Lower leg skin (tissue), 3 donors: ENCODE measurements around the gene DOK4.

Experiments used
- CTCF ChIP-seq, 3 donors: fragments of 450-650 bp; IDR thresholded peaks; one replicate each; pipeline ENCODE4 v1.5.1; 2016; ENCODE audit warnings: antibody characterized with exemption in 3 of 3, mild to moderate bottlenecking in 3 of 3, moderate library complexity in 2 of 3
- POLR2A ChIP-seq, 2 donors: fragments of 450-650 bp; IDR thresholded peaks; one replicate each; pipeline ENCODE4 v1.6.1; 2016 to 2017; ENCODE audit warnings: antibody characterized with exemption in 2 of 2, mild to moderate bottlenecking in 1 of 2, moderate library complexity in 1 of 2

- no peak for TF ChIP-seq CTCF (IDR thresholded peaks at IDR 0.05)
- no peak for TF ChIP-seq POLR2A (IDR thresholded peaks at IDR 0.05)
Observed at GRCh38 chr16:57493767-57494166, 7.5 kb upstream of the DOK4 start.
